B cell (primary cell): Measurements from ENCODE around the gene PRELID3B. TPM values are rescaled to one million over a fixed set of nuclear protein-coding genes. Genes with fewer than 3 reads are reported as not detected.

Experiments
- ATAC-seq: fragments of 200-7000 bp; cut with Tn5 transposase; one replicate; pipeline ENCODE4 v1.10.0; 2021; ENCODE audit warnings: low read depth, mild to moderate bottlenecking, moderate number of reproducible peaks, moderate library complexity
- CTCF ChIA-PET: fragments of 350-600 bp; sonication (Branson Sonifier 250); formaldehyde crosslinking; loops from one replicate; lab custom pipeline; 2021; ENCODE audit warnings: antibody characterized with exemption, inconsistent platforms; lab: Charles Lee
- POLR2A ChIA-PET: fragments of 350-600 bp; sonication (Branson Sonifier 250); formaldehyde crosslinking; loops from one replicate; lab custom pipeline; 2021; ENCODE audit warnings: antibody characterized with exemption; lab: Charles Lee
- DNase-seq: peaks from one replicate; pipeline ENCODE4 v3.0.0; 2013
- H2AFZ ChIP-seq: 2 replicates; pipeline ENCODE4 v1.6.1; 2012; ENCODE audit warnings: mild to moderate bottlenecking, low read depth, low read length; ENCODE audit not compliant: insufficient read depth, poor library complexity, severe bottlenecking
- H3K27ac ChIP-seq, 2 donors: 1 replicate in 1 of 2; 2 replicates in 1 of 2; pipeline ENCODE4 v1.5.1; 2012 to 2013; ENCODE audit warnings: low read length in 2 of 2, mild to moderate bottlenecking in 2 of 2, moderate library complexity in 1 of 2
- H3K27me3 ChIP-seq, 4 experiments: fragments of 200-600 bp in 1 of 4; sonication (generic) in 1 of 4; replicated peaks in 1 of 4; 1 replicate in 2 of 4; 2 replicates in 2 of 4; pipeline versions ENCODE4 v1.6.1 to v1.7.0; 2013 to 2016; ENCODE audit warnings: low read length in 3 of 4, mild to moderate bottlenecking in 2 of 4, mixed read lengths in 1 of 4, moderate library complexity in 1 of 4; ENCODE audit not compliant: insufficient read depth in 4 of 4, control insufficient read depth in 3 of 4; ENCODE audit errors: control extremely low read depth in 1 of 4
- H3K36me3 ChIP-seq, 2 experiments: replicated peaks in 1 of 2; 1 replicate in 1 of 2; 2 replicates in 1 of 2; pipeline versions ENCODE4 v1.6.1 to v1.7.1; 2013; ENCODE audit warnings: low read length in 1 of 2; ENCODE audit not compliant: insufficient read depth in 2 of 2, control insufficient read depth in 1 of 2; ENCODE audit errors: control extremely low read depth in 1 of 2, extremely low read depth in 1 of 2
- H3K4me1 ChIP-seq, 2 donors: fragments of 200-600 bp in 1 of 2; sonication (generic) in 1 of 2; 1 replicate in 1 of 2; 2 replicates in 1 of 2; pipeline versions ENCODE4 v1.5.1 to v1.6.1; 2013 to 2017; ENCODE audit warnings: low read length in 2 of 2; ENCODE audit not compliant: control insufficient read depth in 2 of 2, insufficient read depth in 2 of 2
- H3K4me2 ChIP-seq: replicated peaks from 2 replicates; pipeline ENCODE3; 2012; ENCODE audit warnings: mild to moderate bottlenecking, low read depth, low read length; ENCODE audit not compliant: poor library complexity, severe bottlenecking
- H3K4me3 ChIP-seq, 5 experiments: fragments of 200-600 bp in 1 of 5; sonication (generic) in 1 of 5; 1 replicate in 3 of 5; 2 replicates in 2 of 5; pipeline versions ENCODE4 v1.5.1 to v1.7.0; 2011 to 2016; ENCODE audit warnings: low read length in 4 of 5, mild to moderate bottlenecking in 4 of 5, low read depth in 2 of 5, control low read depth in 1 of 5, moderate library complexity in 1 of 5; ENCODE audit not compliant: insufficient read depth in 1 of 5; ENCODE audit errors: control extremely low read depth in 1 of 5, extremely low read depth in 1 of 5
- H3K79me2 ChIP-seq: fragments of 200-600 bp; sonication (generic); one replicate; pipeline ENCODE4 v1.6.0; 2016; ENCODE audit warnings: low read length; ENCODE audit not compliant: control insufficient read depth, insufficient read depth
- H3K9ac ChIP-seq: fragments of 200-600 bp; sonication (generic); 2 replicates; pipeline ENCODE4 v1.6.1; 2017; ENCODE audit warnings: mild to moderate bottlenecking, low read length, moderate library complexity
- H3K9me3 ChIP-seq, 3 donors: one replicate each; pipeline versions ENCODE4 v1.6.1 to v1.7.1; 2013; ENCODE audit warnings: low read length in 2 of 3; ENCODE audit not compliant: control insufficient read depth in 2 of 3, insufficient read depth in 1 of 3; ENCODE audit errors: control extremely low read depth in 1 of 3
- H4K20me1 ChIP-seq: 2 replicates; pipeline ENCODE4 v1.6.0; 2012; ENCODE audit warnings: mild to moderate bottlenecking, low read length; ENCODE audit not compliant: insufficient read depth, control insufficient read depth, poor library complexity, severe bottlenecking
- H3K27ac Mint-ChIP-seq: one replicate; pipeline ENCODE4 v1.8.0; 2021; ENCODE audit warnings: mixed read lengths
- H3K27me3 Mint-ChIP-seq: one replicate; pipeline ENCODE4 v1.8.0; 2021; ENCODE audit warnings: mixed read lengths
- H3K4me1 Mint-ChIP-seq: one replicate; pipeline ENCODE4 v1.8.0; 2021; ENCODE audit warnings: mixed read lengths
- H3K4me3 Mint-ChIP-seq: one replicate; pipeline ENCODE4 v1.8.0; 2021; ENCODE audit warnings: mixed read lengths
- H3K9me3 Mint-ChIP-seq: one replicate; pipeline ENCODE4 v1.8.0; 2022; ENCODE audit warnings: mixed read lengths; ENCODE audit not compliant: insufficient read depth
- CTCF ChIP-seq: fragments of 200-600 bp; IDR thresholded peaks from one replicate; pipeline ENCODE4 v1.8.0; 2022; ENCODE audit warnings: antibody characterized with exemption, mild to moderate bottlenecking
- EZH2 ChIP-seq: IDR thresholded peaks from 2 replicates; pipeline ENCODE4 v1.6.1; 2012; ENCODE audit warnings: borderline replicate concordance, low read depth, mild to moderate bottlenecking, moderate library complexity, low read length; ENCODE audit not compliant: insufficient read depth, poor library complexity, severe bottlenecking
- WGBS: methylation state at CpG from one replicate; pipeline ENCODE4 v1.1.5; 2013; ENCODE audit warnings: missing lambda C conversion rate; ENCODE audit not compliant: insufficient coverage; 5-methylcytosine and 5-hydroxymethylcytosine counted together
- intact Hi-C: fragments of 100-400 bp; cut with micrococcal nuclease; formaldehyde crosslinking; loops from one replicate; pipeline ENCODE4 v1.10.0; 2022
- polyA plus RNA-seq: library from polyadenylated mRNA; depleted of rRNA; stranded (reverse); fragments of >200 nt; gene quantifications from 2 replicates; pipeline ENCODE4 v1.2.3, GENCODE V29; 2012
- total RNA-seq, 2 donors: library from RNA; stranded (reverse); fragments of 120-200 nt in 1 of 2; gene quantifications; 1 replicate in 1 of 2; 2 replicates in 1 of 2; pipeline versions ENCODE4 v1.2.3 to v1.2.4, GENCODE V29; 2013 to 2022

Gene PRELID3B
- total and polyA plus RNA-seq, 2 donors (not counting 1 experiment from before 2014, with no cell fraction given) = 24.1 to 46.8 TPM

GRCh38 chr20:58995461-58996225 is 46.9 kb downstream of the PRELID3B start:
- H3K4me1 ChIP-seq = peaks cover 17 to 30% of the 10 kb centered on the region in 2 donors
- H4K20me1 ChIP-seq = peaks cover 40% of the 10 kb centered on the region
- TF ChIP-seq EZH2 = no peak
- TF ChIP-seq CTCF = no peak
- Mint-ChIP-seq H3K4me1 (peaks cover 45% of the 10 kb centered on the region), H3K4me3 (peak overlapping the region; percentile 24), H3K27me3 (no peaks in the 10 kb centered on the region), H3K27ac (peak overlapping the region; percentile 52), H3K9me3 (no peaks in the 10 kb centered on the region)
- H3K36me3 ChIP-seq = peaks cover 5 to 92% of the 10 kb centered on the region in 2 experiments
- H3K9me3 ChIP-seq = no peaks in the 10 kb centered on the region
- H3K4me2 ChIP-seq = no peak overlapping the region
- no peak for ATAC-seq
- no peaks in the 10 kb centered on the region for H3K27me3 ChIP-seq
- no peak for DNase-seq
- 96% methylated on average over 10 of the region's 18 CpGs for WGBS
- POLR2A ChIA-PET = interaction anchor here (0.6 to 1.8 kb wide), 6 partner anchors 9 to 189 kb away, joined by 3 to 8 read pairs (median 5); partner anchors contain the start of gene ATP5F1E
- H3K27ac ChIP-seq = peak overlapping the region in 1 of 2 donors; percentile 44
- CTCF ChIA-PET = interaction anchor here (1.6 kb wide), 1 partner anchor 226 kb away, joined by 3 read pairs; no protein-coding TSS in a partner anchor
- no peak overlapping the region for H3K4me3 ChIP-seq
- H2AFZ ChIP-seq = no peak overlapping the region
- H3K9ac ChIP-seq = no peak overlapping the region
- H3K79me2 ChIP-seq = peaks cover 24% of the 10 kb centered on the region
- intact Hi-C loops = no loop called here
